GM18517 (cell line): ENCODE measurements around the gene PTPN13.
"Not testable (repeated sequence)": the region's sequence is repeated elsewhere in the genome, so short reads cannot be mapped to it uniquely, and the experiment has no call there.

Experiments used
- ATAC-seq: cut with Tn5 transposase; IDR thresholded peaks from one replicate; pipeline ENCODE4 v1.9.1; 2021; ENCODE audit warnings: mild to moderate bottlenecking, moderate library complexity; ENCODE audit not compliant: unreplicated experiment

The PTPN13 gene

DNA sequence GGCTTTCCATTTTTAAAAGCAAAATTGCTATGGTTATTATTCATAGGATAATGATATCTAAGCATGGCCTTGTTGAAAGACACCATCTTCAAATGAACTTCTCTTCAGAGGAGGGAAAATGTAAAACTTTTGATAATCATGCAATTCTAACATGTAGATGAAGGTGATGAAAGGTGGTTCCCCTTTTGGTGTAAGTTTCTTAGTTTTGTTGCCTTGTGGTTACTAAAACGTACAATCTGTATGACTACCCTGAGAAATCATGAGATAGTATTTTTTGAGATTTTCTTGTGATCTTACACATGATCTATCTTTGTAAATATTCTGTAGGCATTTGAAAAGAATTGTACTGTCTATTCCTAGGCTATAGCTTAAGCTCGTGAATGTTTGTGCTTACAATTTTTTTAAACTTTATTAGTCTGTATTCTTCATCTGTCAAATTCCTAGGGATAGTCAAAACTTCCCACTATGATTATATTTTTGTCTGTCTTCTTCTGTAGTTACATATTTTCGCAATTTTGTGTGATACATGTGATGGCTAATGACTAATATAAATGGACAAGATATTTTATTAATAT, 47.5 kb downstream of the PTPN13 start:
- ATAC-seq: no peak

DNA sequence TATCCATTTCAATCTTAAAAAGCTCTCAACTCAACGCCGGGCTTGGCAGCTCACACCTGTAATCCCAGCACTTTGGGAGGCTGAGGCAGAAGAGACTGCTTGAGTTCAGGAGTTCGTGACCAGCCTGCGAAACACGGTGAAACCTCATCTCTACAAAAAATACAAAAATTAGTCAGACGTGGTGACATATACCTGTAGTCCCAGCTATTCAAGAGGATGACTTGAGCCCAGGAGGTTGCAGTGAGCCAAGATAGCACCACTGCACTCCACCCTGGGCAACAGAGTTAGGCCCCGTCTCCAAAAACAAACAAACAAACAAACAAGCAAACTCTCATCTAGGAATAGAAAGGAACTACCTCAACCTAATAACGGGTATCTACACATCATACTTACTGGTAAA, 50.8 kb downstream of the PTPN13 start:
- ATAC-seq: no peak

DNA sequence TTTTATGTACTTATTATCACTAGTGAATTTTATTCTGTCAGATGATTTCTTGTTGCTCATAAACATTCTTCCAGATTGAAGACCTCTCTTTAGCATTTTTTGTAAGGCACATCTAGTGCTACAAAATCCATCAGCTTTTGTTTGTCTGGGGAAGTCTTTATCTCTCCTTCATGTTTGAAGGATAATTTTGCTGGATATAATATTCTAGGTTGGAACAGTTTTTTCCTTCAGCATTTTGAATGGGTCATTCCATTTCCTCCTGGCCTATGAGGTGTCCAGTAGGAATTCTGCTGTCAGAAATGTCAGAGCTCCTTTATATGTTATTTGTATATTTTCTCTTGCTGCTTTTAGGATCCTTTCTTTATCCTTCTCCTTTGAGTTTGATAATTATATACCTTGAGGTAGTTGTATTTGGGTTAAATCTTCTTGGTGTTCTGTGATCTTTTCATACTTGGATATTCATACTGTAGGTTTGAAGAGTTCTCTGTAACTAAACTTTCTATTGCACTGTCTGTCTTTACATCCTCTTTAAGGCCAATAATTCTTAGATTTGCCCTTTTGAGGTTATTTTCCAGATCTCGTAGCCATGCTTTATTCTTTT, 58.3 kb downstream of the PTPN13 start:
- no peak for ATAC-seq

DNA sequence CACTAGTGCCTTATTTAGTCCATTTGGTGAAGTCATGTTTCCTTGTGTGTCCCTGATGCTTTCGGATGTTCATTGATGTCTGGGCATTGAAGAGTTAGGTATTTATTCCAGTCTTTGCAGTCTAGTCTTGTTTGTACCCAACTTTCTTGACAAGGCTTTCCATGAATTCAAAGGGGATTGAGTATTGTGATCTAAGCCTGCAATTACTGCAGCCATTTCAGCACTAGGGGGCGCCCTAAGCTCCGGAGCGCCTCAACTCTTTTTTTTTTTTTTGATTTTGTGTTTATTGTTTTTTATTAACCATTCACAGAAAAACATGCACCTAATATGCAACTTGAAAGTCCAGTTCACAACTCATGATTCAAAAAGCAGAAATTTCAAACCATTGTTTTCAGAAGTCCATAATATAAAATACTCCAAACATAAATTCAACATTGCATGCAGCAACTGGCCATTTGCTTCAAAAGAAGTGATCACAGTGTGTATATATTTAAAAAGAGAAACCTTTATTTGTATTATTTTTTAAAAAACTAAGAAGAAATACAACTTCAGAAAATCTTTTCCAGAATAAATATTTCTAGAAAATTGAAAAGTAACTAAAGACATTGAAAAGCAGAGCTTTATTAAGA, 59.2 kb downstream of the PTPN13 start:
- no peak for ATAC-seq

DNA sequence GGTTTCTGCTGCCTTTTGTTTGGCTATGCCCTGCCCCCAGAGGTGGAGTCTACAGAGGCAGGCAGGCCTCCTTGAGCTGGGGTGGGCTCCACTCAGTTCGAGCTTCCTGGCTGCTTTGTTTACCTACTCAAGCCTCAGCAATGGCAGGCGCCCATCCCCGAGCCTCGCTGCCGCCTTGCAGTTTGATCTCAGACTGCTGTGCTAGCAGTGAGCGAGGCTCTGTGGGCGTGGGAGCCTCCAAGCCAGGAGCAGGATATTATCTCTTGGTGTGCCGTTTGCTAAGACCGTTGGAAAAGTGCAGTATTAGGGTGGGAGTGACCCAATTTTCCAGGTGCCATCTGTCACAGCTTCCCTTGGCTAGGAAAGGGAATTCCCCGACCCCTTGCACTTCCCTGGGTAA, 62.7 kb downstream of the PTPN13 start:
- not testable (repeated sequence) for ATAC-seq

DNA sequence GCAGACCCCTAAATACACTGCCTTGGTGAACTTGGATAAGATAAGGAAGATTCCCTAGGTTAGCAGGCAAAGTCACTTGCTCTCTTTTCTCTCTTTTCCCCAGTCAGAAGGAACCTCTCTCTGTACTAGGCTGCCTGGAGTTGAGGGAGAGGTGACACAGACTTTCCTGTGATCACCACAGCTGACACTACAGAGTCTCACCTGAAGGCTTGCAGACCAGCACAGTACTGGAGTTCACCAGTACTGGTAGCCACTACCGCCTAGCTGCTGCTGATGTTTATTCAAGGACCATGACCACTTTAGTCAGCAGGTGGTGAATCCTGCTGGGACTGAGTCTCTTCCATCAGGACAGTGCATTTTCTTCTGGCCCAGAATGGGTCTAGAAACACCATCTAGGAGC, 63.3 kb downstream of the PTPN13 start:
- no peak for ATAC-seq

DNA sequence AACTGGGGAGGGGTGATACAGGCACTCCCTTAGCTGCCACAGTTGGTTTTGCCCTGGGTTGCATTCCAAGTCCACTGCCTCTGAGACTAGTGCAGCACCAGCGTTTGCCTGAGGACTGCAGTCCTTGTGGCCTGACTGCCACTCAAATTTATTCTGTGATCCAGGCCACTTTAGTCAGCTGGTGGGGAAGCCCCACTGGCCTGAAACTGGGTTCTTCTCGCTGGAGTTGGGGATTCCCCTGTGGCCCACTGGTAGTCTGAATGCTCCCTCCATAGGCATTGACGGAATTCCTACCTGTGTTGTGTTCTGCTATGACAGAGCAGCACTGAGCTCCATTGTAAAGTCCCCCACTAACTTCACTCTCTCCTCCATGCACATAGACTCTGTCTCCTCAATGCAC, 63.8 kb downstream of the PTPN13 start:
- ATAC-seq: no peak

DNA sequence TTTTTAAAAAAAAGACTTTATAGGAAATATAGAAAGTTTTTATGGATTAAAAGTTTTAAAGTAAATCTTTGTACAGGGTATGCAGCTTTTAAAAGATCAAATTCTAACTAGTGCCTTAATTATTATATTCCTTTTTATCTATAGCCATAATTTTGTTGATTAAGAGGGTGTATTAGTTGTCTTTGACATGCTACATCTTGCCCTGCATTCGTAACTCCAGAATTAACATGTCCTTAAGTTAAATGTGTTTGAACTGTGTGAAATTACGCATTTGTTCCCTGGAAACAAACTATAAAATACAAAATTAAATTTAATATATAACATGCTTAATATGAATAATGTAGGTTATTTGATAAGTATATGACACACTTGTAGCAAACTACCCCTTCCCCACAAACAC, 66.3 kb downstream of the PTPN13 start:
- ATAC-seq: no peak

DNA sequence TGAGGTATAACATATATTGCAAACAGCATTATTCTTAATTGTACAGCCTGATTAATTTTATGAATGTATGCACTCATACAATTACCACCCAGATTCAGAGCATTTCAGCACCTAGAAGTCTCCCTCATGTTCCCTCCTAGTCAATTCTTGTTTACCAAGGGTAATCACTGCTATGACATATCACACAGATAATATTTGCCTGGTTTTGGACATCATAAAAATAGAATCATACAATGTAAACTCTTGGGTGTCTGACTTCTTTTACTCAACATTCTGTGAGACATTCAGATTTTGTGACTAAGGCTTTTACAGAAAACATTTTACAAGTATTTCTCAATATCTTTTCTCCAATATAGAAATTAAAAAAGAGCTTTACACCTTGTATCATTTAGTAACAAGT, 66.9 kb downstream of the PTPN13 start:
- no peak for ATAC-seq

DNA sequence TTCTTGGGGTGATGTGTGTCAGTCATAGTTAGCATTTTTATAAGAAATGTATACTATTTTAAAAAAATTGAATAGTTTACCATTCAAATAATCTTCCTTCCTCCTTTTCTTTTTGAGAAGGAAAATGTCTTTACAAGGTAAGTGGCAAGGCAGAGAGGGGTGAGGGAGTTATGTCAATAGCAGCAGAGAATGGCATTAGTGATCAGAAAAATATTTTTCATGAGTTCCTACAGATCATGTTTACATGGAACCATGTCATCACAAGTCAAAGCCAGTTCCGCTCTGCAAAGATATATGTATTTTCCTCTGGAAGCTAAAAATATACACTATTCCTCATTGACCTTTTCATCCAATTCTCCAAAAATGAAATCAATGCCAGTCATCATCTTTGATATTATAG, 67.3 kb downstream of the PTPN13 start:
- no peak for ATAC-seq

DNA sequence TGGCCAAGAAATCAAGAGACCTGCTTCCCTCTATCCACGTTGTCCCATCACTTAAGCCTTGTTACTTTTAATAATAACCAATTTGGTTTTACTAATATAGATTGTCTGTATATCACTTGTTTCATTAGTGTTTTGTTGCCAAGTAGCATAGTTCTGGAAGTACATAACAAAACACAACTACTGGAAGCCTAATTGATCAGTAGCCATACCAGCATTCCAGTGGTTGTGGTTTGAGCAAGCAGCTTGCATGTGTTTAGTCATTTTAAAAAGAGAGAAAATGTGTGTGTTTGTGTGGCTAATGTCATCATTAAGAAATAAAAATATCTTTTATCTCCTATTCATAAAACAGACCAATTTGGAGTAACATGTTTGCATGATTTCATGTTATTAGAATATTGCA, 70.8 kb downstream of the PTPN13 start:
- ATAC-seq: no peak

DNA sequence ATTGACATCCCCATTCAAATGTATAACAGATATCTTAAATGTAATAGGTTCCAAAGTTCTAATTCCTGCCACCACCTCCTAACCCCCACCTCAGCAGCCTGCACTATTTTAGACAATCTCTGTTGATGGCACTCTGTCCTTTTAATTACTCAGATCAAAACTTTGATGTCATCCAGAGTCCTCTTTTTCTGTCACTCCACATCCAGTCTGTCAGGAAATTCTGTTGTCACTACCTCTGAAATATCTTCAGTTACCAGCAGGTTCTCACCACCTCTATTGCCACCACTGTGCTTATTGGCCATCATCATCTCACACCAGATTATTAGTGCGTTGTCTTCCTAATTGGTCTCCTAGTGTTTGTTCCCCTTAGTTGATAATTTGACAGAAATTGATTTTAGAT, 76.2 kb downstream of the PTPN13 start:
- ATAC-seq: no peak

DNA sequence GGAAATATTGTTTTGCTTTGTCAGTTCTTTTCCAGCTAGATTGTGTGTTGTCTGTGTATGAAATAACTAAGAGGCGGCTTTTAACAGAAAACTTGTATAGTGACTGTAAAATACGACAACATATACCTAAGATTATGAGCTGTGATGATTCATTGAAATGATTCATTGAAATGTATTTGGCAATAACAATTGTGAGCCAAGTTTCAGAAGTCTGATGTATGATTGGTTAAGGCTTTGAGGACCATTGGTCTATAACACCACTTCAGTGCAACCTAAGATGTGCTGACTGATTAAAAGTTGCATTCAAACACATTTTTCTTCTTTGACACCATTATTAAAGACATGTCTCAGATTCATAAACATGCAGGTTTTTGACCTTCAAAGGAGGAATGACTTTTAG, 76.6 kb downstream of the PTPN13 start:
- no peak for ATAC-seq

DNA sequence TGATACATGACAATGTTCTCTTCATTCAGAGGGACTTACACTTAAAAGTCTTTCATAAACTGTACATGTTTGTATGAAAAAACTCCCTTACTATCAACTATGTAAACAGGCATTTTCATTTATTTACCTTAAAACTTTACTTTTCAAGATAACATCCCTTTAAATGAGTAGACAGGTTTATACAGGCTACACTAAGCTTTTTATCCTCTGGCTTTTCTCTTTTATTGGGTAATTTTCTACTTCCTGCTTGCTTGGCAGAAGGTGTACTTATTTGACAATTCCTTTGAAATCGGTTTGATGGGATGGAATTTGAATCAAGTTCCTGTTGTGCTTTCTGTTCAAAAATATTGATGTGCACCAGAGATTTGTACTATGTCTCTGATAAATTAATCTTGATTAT, 81.4 kb downstream of the PTPN13 start:
- no peak for ATAC-seq

DNA sequence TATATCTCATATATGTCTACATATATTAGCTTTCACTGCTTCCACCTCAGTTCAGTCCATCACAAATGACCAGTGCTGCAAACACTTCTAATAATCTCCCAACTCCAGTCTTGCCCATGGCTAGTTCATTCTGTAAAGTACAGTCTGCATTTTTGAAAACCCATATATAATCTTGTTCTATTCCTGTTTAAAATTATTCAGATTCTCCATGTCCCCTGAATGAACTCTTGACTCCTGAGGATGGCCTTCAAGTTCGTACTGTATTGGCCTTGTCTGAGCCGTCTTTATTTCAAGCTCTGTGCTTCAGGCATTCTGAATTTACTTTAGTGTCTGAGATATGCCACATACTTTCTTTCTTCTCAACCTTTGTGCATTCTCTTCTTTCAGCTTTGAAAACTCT, 84.7 kb downstream of the PTPN13 start:
- ATAC-seq: no peak

DNA sequence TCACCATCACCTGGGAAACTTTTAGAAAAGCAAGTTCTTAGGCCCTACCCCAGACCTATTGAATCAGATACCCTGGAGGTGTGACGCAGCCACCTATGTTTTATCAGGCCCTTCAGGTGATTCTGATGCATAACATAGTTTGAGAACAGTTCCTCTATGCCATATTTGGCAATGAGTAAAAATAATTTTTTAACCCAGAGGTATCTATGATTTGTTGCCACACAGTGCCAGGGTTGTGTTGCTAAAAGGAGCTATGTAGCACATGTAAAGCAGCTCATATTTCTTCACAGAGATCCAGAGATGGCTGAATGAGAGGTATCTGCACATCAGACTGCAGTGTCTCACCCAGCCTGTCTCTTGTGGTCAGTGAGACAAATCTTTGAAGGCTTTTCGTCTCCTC, 85.3 kb downstream of the PTPN13 start:
- no peak for ATAC-seq

DNA sequence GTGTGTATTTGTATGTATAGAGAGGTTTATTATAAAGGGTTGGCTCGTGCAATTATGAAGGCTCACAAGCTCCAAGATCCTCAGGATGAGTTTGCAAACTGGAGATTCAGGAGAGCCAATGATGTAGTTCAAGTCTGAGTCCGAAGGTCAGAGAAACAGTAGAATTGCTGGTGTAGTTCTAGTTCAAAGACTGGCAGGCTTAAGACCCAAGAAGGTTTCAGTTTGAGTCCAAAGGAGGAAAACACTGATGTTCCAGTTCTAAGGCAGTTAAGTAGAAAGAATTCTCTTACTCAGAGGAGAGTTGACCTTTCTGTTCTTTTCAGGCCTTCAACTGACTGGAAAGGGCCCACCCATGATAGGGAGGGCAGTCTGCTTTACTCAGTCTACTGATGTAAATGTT, 89.1 kb downstream of the PTPN13 start:
- ATAC-seq: no peak

DNA sequence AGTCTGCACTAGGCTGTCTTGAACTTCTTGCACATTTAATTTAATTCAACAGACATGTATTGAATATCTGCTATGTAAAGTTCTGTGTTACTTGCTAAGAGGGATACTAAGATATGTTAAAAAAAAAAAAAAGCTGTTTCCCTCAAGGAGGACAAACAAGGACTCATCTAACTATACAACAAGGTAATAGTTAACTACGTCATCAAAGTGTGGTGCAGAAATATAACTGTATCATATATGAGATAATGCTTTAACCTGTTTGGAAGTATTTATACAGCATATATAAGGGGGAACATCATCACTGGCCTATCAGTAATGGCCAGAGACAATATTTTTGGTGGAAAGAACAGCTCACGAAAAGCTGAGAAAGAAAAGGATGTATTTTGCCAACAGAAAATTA, 89.9 kb downstream of the PTPN13 start:
- ATAC-seq: no peak

DNA sequence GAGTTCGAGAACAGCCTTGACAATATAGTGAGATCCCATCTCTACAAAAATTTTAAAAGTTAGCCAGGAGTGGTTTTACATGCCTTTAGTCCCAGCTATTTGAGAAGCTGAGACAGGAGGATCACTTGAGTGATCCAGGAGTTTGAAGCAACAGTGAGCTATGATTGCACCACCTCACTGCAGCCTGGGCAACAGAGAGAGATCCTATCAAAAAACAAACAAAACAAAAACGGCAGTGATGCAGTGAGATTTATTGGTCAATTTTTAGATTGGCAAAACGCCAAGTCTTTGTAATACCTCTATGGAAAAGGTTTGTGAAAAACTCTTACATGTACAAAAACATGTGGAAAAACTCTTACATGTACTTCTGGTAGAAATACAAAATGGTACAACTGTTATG, 91.3 kb downstream of the PTPN13 start:
- ATAC-seq: no peak

DNA sequence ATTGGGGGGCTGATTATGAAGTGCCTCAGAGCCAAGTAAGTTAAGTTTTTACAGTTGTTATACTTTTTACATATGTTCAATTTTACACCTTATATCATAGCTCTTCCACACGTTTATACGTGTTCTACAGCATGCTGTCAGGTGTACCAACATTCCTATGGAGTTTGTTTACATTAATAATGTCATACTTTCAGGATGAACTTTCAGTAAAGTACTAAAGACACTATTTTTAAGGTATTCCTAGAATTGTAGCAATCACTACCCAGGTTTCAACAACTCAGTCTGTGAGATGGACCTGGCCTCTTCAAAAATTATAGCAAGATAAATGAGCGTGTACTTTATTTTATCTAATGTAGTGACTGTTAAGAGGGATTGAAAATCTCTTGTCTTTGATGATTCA, 92.6 kb downstream of the PTPN13 start:
- no peak for ATAC-seq

DNA sequence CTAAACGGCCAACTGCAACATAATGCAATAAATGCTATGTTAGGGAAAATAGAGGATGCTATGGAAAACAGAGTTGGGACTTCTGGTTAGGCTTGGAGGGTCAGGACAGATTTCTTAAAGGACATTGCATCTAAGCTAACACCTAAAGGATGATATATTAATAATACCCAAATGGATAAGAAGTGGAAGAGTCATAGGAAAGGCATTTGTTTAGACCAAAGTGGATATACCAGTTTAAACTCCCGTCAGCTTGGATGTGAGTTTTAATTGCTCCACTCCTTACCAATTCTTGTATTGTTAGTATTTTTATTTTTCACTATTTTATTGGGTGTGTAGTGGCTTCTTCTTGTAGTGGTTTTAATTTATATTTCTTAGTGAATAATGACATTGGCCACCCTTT, 93.9 kb downstream of the PTPN13 start:
- ATAC-seq: no peak

DNA sequence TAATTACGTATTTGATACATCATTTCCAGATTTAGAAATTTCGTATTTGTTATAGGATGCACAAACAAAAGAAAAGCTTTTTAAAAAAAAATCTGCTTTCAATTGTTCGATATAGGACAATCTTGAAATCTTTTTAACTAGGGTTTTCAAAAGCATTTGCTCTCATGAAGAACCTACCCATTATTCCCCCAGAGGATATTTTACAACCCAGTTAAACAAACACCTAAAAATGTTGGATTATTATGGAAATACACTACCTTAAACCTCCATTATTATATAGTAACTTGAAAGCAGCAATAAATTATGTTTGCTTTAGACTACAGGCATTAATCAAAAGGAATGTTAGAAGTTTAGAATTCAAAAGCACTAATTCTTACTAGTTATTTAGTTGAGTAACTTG, 110.5 kb downstream of the PTPN13 start:
- ATAC-seq: no peak
